PC-3 (cell line): ENCODE results near the gene SLC25A6.

ENCODE experiments used
- EZH2 ChIP-seq: fragments of 300-600 bp; sonication (generic); IDR thresholded peaks from one replicate; pipeline ENCODE4 v1.6.1; 2017; ENCODE audit warnings: antibody characterized with exemption, mild to moderate bottlenecking, low read length; ENCODE audit not compliant: unreplicated experiment
- EZH2phosphoT487 ChIP-seq: fragments of 300-600 bp; sonication (generic); IDR thresholded peaks from 2 replicates; pipeline ENCODE4 v1.6.1; 2018; ENCODE audit warnings: mild to moderate bottlenecking, antibody characterized with exemption, low read length, borderline replicate concordance
- TF ChIP-seq, protein P1 (sequence below): fragments of 300-600 bp; sonication (generic); conservative IDR thresholded peaks from 2 replicates; pipeline ENCODE4 v1.5.1; 2017; ENCODE audit warnings: antibody characterized with exemption, low read depth, mild to moderate bottlenecking, low read length

GRCh38 chrX:1398431-1399340 is 6.8 kb upstream of the SLC25A6 start:
- TF ChIP-seq, protein P1, sequence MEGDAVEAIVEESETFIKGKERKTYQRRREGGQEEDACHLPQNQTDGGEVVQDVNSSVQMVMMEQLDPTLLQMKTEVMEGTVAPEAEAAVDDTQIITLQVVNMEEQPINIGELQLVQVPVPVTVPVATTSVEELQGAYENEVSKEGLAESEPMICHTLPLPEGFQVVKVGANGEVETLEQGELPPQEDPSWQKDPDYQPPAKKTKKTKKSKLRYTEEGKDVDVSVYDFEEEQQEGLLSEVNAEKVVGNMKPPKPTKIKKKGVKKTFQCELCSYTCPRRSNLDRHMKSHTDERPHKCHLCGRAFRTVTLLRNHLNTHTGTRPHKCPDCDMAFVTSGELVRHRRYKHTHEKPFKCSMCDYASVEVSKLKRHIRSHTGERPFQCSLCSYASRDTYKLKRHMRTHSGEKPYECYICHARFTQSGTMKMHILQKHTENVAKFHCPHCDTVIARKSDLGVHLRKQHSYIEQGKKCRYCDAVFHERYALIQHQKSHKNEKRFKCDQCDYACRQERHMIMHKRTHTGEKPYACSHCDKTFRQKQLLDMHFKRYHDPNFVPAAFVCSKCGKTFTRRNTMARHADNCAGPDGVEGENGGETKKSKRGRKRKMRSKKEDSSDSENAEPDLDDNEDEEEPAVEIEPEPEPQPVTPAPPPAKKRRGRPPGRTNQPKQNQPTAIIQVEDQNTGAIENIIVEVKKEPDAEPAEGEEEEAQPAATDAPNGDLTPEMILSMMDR = no peak
- TF ChIP-seq EZH2 = no peak
- TF ChIP-seq EZH2phosphoT487 = no peak
